GM12878 (cell line): ENCODE measurements around the gene VPS39. TPM values are rescaled to one million over a fixed set of nuclear protein-coding genes. Genes with fewer than 3 reads are reported as not detected.

ENCODE experiments used
- ATAC-seq: fragments of 200-7000 bp; cut with Tn5 transposase; 3 replicates; pipeline ENCODE4 v1.9.1; 2020; ENCODE audit warnings: mild to moderate bottlenecking, moderate library complexity
- BruUV-seq: library from RNA; stranded (reverse); fragments of 400-500 nt; replicated peaks from 2 replicates; lab custom pipeline; 2021; lab: Mats Ljungman, UMichigan
- CTCF ChIA-PET: fragments of 300-600 bp; sonication (Branson Sonifier 250); formaldehyde crosslinking; extraction: SDS; loops from one replicate; lab custom pipeline; 2021; ENCODE audit warnings: inconsistent platforms; lab: Yijun Ruan, JAX
- POLR2A ChIA-PET: fragments of 350-600 bp; formaldehyde crosslinking; extraction: SDS; loops from one replicate; lab custom pipeline; 2021; ENCODE audit warnings: inconsistent platforms; lab: Charles Lee
- RAD21 ChIA-PET: fragments of 300-600 bp; sonication (Branson Sonifier 250); formaldehyde crosslinking; loops from one replicate; lab custom pipeline; 2023; ENCODE audit warnings: antibody characterized with exemption; ENCODE audit not compliant: unreplicated experiment; lab: Charles Lee
- SMC1A ChIA-PET: fragments of 300-600 bp; sonication (Branson Sonifier 250); formaldehyde crosslinking; loops from one replicate; lab custom pipeline; 2023; ENCODE audit not compliant: unreplicated experiment, uncharacterized antibody; lab: Charles Lee
- DNase-seq: peaks from one replicate; pipeline ENCODE4 v3.0.0-alpha.2; 2011; ENCODE audit warnings: low read depth, low spot score
- FAIRE-seq: peaks from 3 replicates; lab custom pipeline; 2011; peaks lifted over from hg19 to GRCh38; lab: Jason Lieb, UNC
- H2AFZ ChIP-seq: 2 replicates; pipeline ENCODE4 v1.6.0; 2011; ENCODE audit warnings: low read depth, low read length, control low read depth; ENCODE audit not compliant: control insufficient read depth
- H3K27ac ChIP-seq: 2 replicates; pipeline ENCODE4 v1.5.1; 2011; ENCODE audit warnings: control low read depth; ENCODE audit not compliant: control insufficient read depth, insufficient read depth
- H3K27me3 ChIP-seq, 2 experiments: replicated peaks in 1 of 2; 2 replicates each; pipeline versions ENCODE4 v1.6.0 to v1.6.1; 2011; ENCODE audit warnings: low read length in 1 of 2; ENCODE audit not compliant: control insufficient read depth in 2 of 2, insufficient read depth in 2 of 2
- H3K36me3 ChIP-seq, 2 experiments: 2 replicates each; pipeline ENCODE4 v1.5.1; 2011; ENCODE audit warnings: low read length in 1 of 2; ENCODE audit not compliant: control insufficient read depth in 2 of 2, insufficient read depth in 2 of 2
- H3K4me1 ChIP-seq: 2 replicates; pipeline ENCODE4 v1.6.1; 2011; ENCODE audit warnings: mild to moderate bottlenecking, low read length, moderate library complexity, mixed read lengths; ENCODE audit not compliant: control insufficient read depth, insufficient read depth
- H3K4me2 ChIP-seq: 2 replicates; pipeline ENCODE4 v1.6.0; 2011; ENCODE audit warnings: control low read depth; ENCODE audit not compliant: control insufficient read depth, insufficient read depth
- H3K4me3 ChIP-seq: fragments of 200-600 bp; sonication (generic); 2 replicates; pipeline ENCODE4 v1.5.1; 2016
- H3K79me2 ChIP-seq: 2 replicates; pipeline ENCODE4 v1.6.0; 2011; ENCODE audit warnings: low read length; ENCODE audit not compliant: control insufficient read depth, insufficient read depth
- H3K9ac ChIP-seq: 2 replicates; pipeline ENCODE4 v1.8.0; 2011; ENCODE audit warnings: low read length, control low read depth, mixed read lengths; ENCODE audit not compliant: control insufficient read depth, insufficient read depth
- H3K9me3 ChIP-seq: replicated peaks from 3 replicates; pipeline ENCODE4 v1.5.1; 2011; ENCODE audit warnings: mild to moderate bottlenecking, low read length; ENCODE audit not compliant: control insufficient read depth, insufficient read depth
- H4K20me1 ChIP-seq: 2 replicates; pipeline ENCODE4 v1.6.0; 2011; ENCODE audit not compliant: control insufficient read depth, insufficient read depth
- JUND ChIP-seq: IDR thresholded peaks from 2 replicates; pipeline ENCODE4 v1.6.1; 2012; ENCODE audit warnings: low read depth, mild to moderate bottlenecking, low read length, improper control_type of control experiment, moderate library complexity
- KAT2A ChIP-seq: conservative IDR thresholded peaks from 2 replicates; pipeline ENCODE4 v1.6.1; 2011; ENCODE audit warnings: low read depth, low read length; ENCODE audit not compliant: control insufficient read depth
- MXI1 ChIP-seq: fragments of 150-350 bp; IDR thresholded peaks from 2 replicates; pipeline ENCODE4 v1.6.1; 2011; ENCODE audit warnings: low read depth, mild to moderate bottlenecking, inconsistent platforms, low read length, improper control_type of control experiment
- POLR2A ChIP-seq: IDR thresholded peaks from 2 replicates; pipeline ENCODE4 v1.6.1; 2011; ENCODE audit warnings: low read depth, mild to moderate bottlenecking, low read length
- RCOR1 ChIP-seq: conservative IDR thresholded peaks from 2 replicates; pipeline ENCODE4 v1.6.1; 2012; ENCODE audit warnings: low read depth, low read length, improper control_type of control experiment
- SIX5 ChIP-seq: IDR thresholded peaks from 2 replicates; pipeline ENCODE4 v1.6.1; 2011; ENCODE audit warnings: mild to moderate bottlenecking, low read depth, low read length, moderate library complexity; ENCODE audit not compliant: severe bottlenecking
- SMAD1 ChIP-seq: fragments of 450-650 bp; IDR thresholded peaks from 2 replicates; pipeline ENCODE4 v1.6.1; 2018; ENCODE audit warnings: mild to moderate bottlenecking, low read depth; ENCODE audit not compliant: partially characterized antibody
- ZNF207 ChIP-seq: fragments of 450-650 bp; IDR thresholded peaks from 2 replicates; pipeline ENCODE4 v1.6.1; 2014; ENCODE audit warnings: antibody characterized with exemption, mild to moderate bottlenecking, borderline replicate concordance
- ZSCAN29 ChIP-seq: fragments of 450-650 bp; IDR thresholded peaks from 2 replicates; pipeline ENCODE4 v1.6.1; 2017; ENCODE audit warnings: mild to moderate bottlenecking, moderate library complexity
- WGBS: methylation state at CpG from one replicate; pipeline ENCODE4 v1.1.6; 2016; ENCODE audit warnings: low lambda C conversion rate; ENCODE audit not compliant: insufficient replicate concordance, insufficient coverage; ENCODE audit errors: missing lambda C conversion rate; 5-methylcytosine and 5-hydroxymethylcytosine counted together
- in situ Hi-C: fragments of 300-500 bp; cut with MboI; formaldehyde crosslinking; loops from 9 replicates; pipeline ENCODE4 v1.14.3; 2018; ENCODE audit warnings: mixed read lengths
- intact Hi-C: fragments of 100-400 bp; cut with micrococcal nuclease; formaldehyde crosslinking; loops from one replicate; pipeline ENCODE4 v1.14.2; 2022; ENCODE audit not compliant: unreplicated experiment
- polyA plus RNA-seq, 11 experiments: library from polyadenylated mRNA; depleted of rRNA in 4 of 11; unstranded in 6 of 11; stranded (reverse) in 5 of 11; fragments of >200 nt; fragmentation: Nextera tagmentation in 4 of 11; fragmentation: Illumina TruSeq in 1 of 11; extraction: Ambion mirVana in 4 of 11; extraction: Trizol in 1 of 11; gene quantifications; 1 replicate in 1 of 11; 2 replicates in 10 of 11; pipeline versions ENCODE4 v1.2.1 to v1.2.3, GENCODE V29; 2011 to 2016; ENCODE audit warnings: inconsistent platforms in 2 of 11, missing spikeins in 2 of 11, low read depth in 1 of 11
- total RNA-seq, 4 experiments: library from RNA; depleted of rRNA in 3 of 4; stranded (reverse); fragments of >200 nt in 3 of 4; fragmentation: Illumina TruSeq in 1 of 4; extraction: Trizol in 1 of 4; gene quantifications; 2 replicates each; pipeline versions ENCODE4 v1.2.1 to v1.2.3, GENCODE V29; 2013 to 2021
- TF ChIP-seq, protein P1 (sequence below): fragments of 450-650 bp; IDR thresholded peaks from 2 replicates; pipeline ENCODE4 v1.6.1; 2017; ENCODE audit warnings: mild to moderate bottlenecking
- TF ChIP-seq, protein P2 (sequence below): fragments of 150-350 bp; IDR thresholded peaks from 2 replicates; pipeline ENCODE4 v1.6.1; 2014; ENCODE audit warnings: mild to moderate bottlenecking, low read depth, low read length
- TF ChIP-seq, protein P3 (sequence below): fragments of 450-650 bp; formaldehyde crosslinking; IDR thresholded peaks from 2 replicates; pipeline ENCODE4 v1.4.0; 2022; ENCODE audit warnings: mild to moderate bottlenecking, moderate library complexity

VPS39 gene
- total and polyA plus RNA-seq, 10 of the 15 experiments (the other 5 are each of a cell fraction or from before 2014, with no cell fraction given) = 4.9 to 50.0 (median 36.2) TPM

DNA sequence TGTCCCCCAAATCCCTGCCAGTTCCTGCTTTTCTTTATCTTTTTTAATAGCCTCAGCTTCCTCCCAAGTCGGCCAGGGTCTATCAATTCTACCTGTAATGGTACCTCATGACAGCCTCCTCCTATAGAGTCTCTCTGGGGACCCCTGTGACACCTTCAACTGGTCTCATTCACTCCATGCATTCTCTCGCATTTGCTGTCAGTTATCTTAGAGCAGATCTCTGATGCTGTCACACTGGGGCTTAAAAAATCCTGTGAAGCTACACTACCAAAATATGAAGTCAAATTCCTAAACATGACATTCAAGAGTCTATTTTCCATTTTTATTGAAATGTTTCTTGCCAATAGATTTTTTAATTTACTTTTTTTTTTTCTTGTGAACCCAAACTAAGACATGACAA is 5.5 kb downstream of the VPS39 start:
- no peaks in the 10 kb centered on the region for H3K36me3 ChIP-seq
- no peak overlapping the region for H3K9ac ChIP-seq
- no peaks in the 10 kb centered on the region for H3K9me3 ChIP-seq
- no peak overlapping the region for H3K4me2 ChIP-seq
- ChIA-PET RAD21 (no interaction called here), CTCF (no interaction called here), SMC1A (no interaction called here), POLR2A (no interaction called here)
- DNase-seq (no peak), FAIRE-seq (no peak), ATAC-seq (no peak)
- H3K4me3 ChIP-seq = no peak overlapping the region
- H3K79me2 ChIP-seq = peaks cover 26% of the 10 kb centered on the region
- no TSS peak for BruUV-seq
- no peak for TF ChIP-seq JUND
- WGBS = 50% methylated on average over 2 of the region's 2 CpGs
- H3K27me3 ChIP-seq = no peaks in the 10 kb centered on the region
- no peak overlapping the region for H2AFZ ChIP-seq
- no peak overlapping the region for H3K27ac ChIP-seq
- H4K20me1 ChIP-seq = no peaks in the 10 kb centered on the region
- in situ Hi-C loops (no loop called here), intact Hi-C loops (no loop called here)
- no peaks in the 10 kb centered on the region for H3K4me1 ChIP-seq

DNA sequence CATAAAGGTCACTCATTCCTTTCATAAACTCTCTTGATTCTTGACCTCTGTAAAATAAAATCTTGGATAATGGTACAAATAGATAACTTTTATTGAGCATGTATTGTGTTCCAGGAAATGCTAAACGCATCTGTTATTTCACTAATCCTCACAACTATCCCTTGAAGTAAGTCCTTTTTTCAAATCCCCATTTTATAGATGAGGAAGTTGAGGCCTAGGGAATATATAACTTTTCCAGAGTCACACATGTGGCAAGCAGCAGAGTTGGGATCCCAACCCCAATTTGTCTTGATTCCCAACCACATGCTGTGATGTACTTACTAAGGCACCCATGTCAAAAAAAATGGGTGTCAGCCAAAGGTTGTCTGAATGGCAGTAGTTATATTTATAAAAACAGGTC is 6.3 kb downstream of the VPS39 start:
- DNase-seq (no peak), FAIRE-seq (no peak), ATAC-seq (no peak)
- intact Hi-C loops = no loop called here
- no peak overlapping the region for H3K4me3 ChIP-seq
- H3K79me2 ChIP-seq = peaks cover 17% of the 10 kb centered on the region
- in situ Hi-C loops = no loop called here
- no peak overlapping the region for H3K4me2 ChIP-seq
- H3K27ac ChIP-seq = no peak overlapping the region
- no peaks in the 10 kb centered on the region; the same call in 2 of the 3 replicates for H3K9me3 ChIP-seq
- no peaks in the 10 kb centered on the region for H4K20me1 ChIP-seq
- no peaks in the 10 kb centered on the region for H3K36me3 ChIP-seq
- RAD21 ChIA-PET = no interaction called here
- POLR2A ChIA-PET = no interaction called here
- 100% methylated on average over 1 of the region's 1 CpG for WGBS
- BruUV-seq = no TSS peak
- CTCF ChIA-PET = interaction anchor here (0.6 kb wide), 2 partner anchors 984 to 1318 kb away, joined by 3 to 5 read pairs; no protein-coding TSS in a partner anchor
- SMC1A ChIA-PET = no interaction called here
- H2AFZ ChIP-seq = no peak overlapping the region
- H3K9ac ChIP-seq = no peak overlapping the region
- H3K4me1 ChIP-seq = no peaks in the 10 kb centered on the region
- H3K27me3 ChIP-seq = no peaks in the 10 kb centered on the region
- TF ChIP-seq ZSCAN29 (no peak), SIX5 (no peak), SMAD1 (no peak), POLR2A (no peak), KAT2A (no peak), RCOR1 (no peak), ZNF207 (no peak), MXI1 (no peak)
- TF ChIP-seq, protein P1, sequence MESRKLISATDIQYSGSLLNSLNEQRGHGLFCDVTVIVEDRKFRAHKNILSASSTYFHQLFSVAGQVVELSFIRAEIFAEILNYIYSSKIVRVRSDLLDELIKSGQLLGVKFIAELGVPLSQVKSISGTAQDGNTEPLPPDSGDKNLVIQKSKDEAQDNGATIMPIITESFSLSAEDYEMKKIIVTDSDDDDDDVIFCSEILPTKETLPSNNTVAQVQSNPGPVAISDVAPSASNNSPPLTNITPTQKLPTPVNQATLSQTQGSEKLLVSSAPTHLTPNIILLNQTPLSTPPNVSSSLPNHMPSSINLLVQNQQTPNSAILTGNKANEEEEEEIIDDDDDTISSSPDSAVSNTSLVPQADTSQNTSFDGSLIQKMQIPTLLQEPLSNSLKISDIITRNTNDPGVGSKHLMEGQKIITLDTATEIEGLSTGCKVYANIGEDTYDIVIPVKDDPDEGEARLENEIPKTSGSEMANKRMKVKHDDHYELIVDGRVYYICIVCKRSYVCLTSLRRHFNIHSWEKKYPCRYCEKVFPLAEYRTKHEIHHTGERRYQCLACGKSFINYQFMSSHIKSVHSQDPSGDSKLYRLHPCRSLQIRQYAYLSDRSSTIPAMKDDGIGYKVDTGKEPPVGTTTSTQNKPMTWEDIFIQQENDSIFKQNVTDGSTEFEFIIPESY = no peak
- TF ChIP-seq, protein P2, sequence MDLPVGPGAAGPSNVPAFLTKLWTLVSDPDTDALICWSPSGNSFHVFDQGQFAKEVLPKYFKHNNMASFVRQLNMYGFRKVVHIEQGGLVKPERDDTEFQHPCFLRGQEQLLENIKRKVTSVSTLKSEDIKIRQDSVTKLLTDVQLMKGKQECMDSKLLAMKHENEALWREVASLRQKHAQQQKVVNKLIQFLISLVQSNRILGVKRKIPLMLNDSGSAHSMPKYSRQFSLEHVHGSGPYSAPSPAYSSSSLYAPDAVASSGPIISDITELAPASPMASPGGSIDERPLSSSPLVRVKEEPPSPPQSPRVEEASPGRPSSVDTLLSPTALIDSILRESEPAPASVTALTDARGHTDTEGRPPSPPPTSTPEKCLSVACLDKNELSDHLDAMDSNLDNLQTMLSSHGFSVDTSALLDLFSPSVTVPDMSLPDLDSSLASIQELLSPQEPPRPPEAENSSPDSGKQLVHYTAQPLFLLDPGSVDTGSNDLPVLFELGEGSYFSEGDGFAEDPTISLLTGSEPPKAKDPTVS = no peak
- TF ChIP-seq, protein P3, sequence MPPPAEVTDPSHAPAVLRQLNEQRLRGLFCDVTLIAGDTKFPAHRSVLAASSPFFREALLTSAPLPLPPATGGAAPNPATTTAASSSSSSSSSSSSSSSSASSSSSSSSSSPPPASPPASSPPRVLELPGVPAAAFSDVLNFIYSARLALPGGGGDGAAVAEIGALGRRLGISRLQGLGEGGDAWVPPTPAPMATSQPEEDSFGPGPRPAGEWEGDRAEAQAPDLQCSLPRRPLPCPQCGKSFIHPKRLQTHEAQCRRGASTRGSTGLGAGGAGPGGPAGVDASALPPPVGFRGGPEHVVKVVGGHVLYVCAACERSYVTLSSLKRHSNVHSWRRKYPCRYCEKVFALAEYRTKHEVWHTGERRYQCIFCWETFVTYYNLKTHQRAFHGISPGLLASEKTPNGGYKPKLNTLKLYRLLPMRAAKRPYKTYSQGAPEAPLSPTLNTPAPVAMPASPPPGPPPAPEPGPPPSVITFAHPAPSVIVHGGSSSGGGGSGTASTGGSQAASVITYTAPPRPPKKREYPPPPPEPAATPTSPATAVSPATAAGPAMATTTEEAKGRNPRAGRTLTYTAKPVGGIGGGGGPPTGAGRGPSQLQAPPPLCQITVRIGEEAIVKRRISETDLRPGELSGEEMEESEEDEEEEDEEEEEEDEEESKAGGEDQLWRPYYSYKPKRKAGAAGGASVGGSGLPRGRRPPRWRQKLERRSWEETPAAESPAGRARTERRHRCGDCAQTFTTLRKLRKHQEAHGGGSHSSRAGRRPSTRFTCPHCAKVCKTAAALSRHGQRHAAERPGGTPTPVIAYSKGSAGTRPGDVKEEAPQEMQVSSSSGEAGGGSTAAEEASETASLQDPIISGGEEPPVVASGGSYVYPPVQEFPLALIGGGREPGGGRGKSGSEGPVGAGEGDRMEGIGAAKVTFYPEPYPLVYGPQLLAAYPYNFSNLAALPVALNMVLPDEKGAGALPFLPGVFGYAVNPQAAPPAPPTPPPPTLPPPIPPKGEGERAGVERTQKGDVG = no peak
